ENCODE results near the gene SBSN. TPM values are rescaled to one million over a fixed set of nuclear protein-coding genes. Genes with fewer than 3 reads are reported as not detected.

The SBSN gene
- total and polyA plus RNA-seq, 2 donors from 2014 or later = not detected

GRCh38 chr19:35487656-35488182, 40.4 kb downstream of the SBSN start:
- Histone ChIP-seq H3K4me1 (ENCODE audit: control insufficient read depth in 2 of 3, insufficient read depth in 2 of 3, low read depth in 1 of 3, low read length in 3 of 3) (no peaks in the 10 kb centered on the region), H3K4me3 (ENCODE audit: low read length in 3 of 3) (no peak overlapping the region), H3K27ac (ENCODE audit: low read depth in 2 of 2, low read length in 2 of 2) (no peak overlapping the region), H3K9ac (ENCODE audit: low read length in 3 of 3) (no peak overlapping the region), H3K36me3 (ENCODE audit: control insufficient read depth in 2 of 3, insufficient read depth in 3 of 3, low read length in 3 of 3) (no peaks in the 10 kb centered on the region), H3K27me3 (ENCODE audit: control insufficient read depth, insufficient read depth, low read length) (peaks cover 2% of the 10 kb centered on the region), H3K9me3 (ENCODE audit: control insufficient read depth in 2 of 3, insufficient read depth in 1 of 3, low read length in 3 of 3) (no peaks in the 10 kb centered on the region)
- no peak for DNase-seq
- TF ChIP-seq CTCF (IDR thresholded peaks at IDR 0.05; ENCODE audit: borderline replicate concordance, extremely low read depth, insufficient read depth) = no peak
- intact Hi-C loops (cut with DNase I) = no loop called here
- no peak for FAIRE-seq

- Histone ChIP-seq H3K36me3 (ENCODE audit: control insufficient read depth in 2 of 3, insufficient read depth in 3 of 3, low read length in 3 of 3) (no peaks in the 10 kb centered on the region), H3K27me3 (ENCODE audit: control insufficient read depth, insufficient read depth, low read length) (peaks cover 2% of the 10 kb centered on the region), H3K27ac (ENCODE audit: low read depth in 2 of 2, low read length in 2 of 2) (no peak overlapping the region), H3K9ac (ENCODE audit: low read length in 3 of 3) (no peak overlapping the region), H3K4me3 (ENCODE audit: low read length in 3 of 3) (no peak overlapping the region), H3K9me3 (ENCODE audit: control insufficient read depth in 2 of 3, insufficient read depth in 1 of 3, low read length in 3 of 3) (no peaks in the 10 kb centered on the region), H3K4me1 (ENCODE audit: control insufficient read depth in 2 of 3, insufficient read depth in 2 of 3, low read depth in 1 of 3, low read length in 3 of 3) (no peaks in the 10 kb centered on the region)
- FAIRE-seq (no peak), DNase-seq (no peak)
- TF ChIP-seq CTCF (IDR thresholded peaks at IDR 0.05; ENCODE audit: borderline replicate concordance, extremely low read depth, insufficient read depth) = no peak
- intact Hi-C loops (cut with DNase I) = no loop called here
Measured at GRCh38 chr19:35486268-35486708, 41.8 kb downstream of the SBSN start.

- no peak for TF ChIP-seq CTCF (IDR thresholded peaks at IDR 0.05; ENCODE audit: borderline replicate concordance, extremely low read depth, insufficient read depth)
- no peak overlapping the region for H3K27ac ChIP-seq (ENCODE audit: low read depth in 2 of 2, low read length in 2 of 2)
- no peak overlapping the region for H3K9ac ChIP-seq (ENCODE audit: low read length in 3 of 3)
- H3K27me3 ChIP-seq (ENCODE audit: control insufficient read depth, insufficient read depth, low read length) = peaks cover 2% of the 10 kb centered on the region
- no peaks in the 10 kb centered on the region for H3K36me3 ChIP-seq (ENCODE audit: control insufficient read depth in 2 of 3, insufficient read depth in 3 of 3, low read length in 3 of 3)
- H3K4me1 ChIP-seq (ENCODE audit: control insufficient read depth in 2 of 3, insufficient read depth in 2 of 3, low read depth in 1 of 3, low read length in 3 of 3) = no peaks in the 10 kb centered on the region
- FAIRE-seq (no peak), DNase-seq (no peak)
- intact Hi-C loops (cut with DNase I) = no loop called here
- no peak overlapping the region for H3K4me3 ChIP-seq (ENCODE audit: low read length in 3 of 3)
- no peaks in the 10 kb centered on the region for H3K9me3 ChIP-seq (ENCODE audit: control insufficient read depth in 2 of 3, insufficient read depth in 1 of 3, low read length in 3 of 3)
Measured at GRCh38 chr19:35484252-35485036, 43.7 kb downstream of the SBSN start.
